ENCODE measurements around the gene CUL7.

The CUL7 gene

DNA sequence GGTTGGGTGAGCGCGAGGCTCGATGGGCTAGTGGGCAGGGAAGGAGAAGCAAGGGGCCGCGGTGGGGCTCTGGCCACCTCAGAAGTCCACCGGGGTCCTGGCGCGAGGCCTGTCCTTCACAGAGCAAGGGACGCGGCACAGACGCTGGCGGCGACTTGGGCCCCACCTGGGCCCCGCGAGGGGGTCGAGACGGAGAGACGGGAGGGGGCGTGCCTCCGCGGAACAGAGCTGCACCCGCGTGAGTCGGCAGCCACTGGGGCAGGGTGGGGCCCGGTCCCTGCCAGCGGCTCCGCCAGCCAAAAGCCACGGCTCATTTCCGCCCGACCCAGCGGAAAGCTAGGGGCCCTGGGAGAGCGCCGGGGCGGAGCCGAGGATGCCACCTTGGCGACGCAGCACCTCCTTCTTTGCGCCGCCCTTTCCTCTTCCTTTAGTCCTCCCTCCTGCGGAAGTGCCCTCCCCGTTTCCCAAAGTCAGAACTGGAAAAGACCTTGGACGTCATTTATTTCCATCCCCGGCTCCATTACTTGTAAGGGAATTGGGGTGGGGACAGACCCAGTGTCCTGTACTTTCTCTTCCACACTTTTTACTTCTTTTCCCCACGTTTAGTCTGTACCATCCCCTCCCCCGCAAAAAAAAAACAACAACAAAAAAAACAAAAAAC, at the start of gene CUL7:
CUL7 (minus strand) TSS at position 307 of the 661 bp plus-strand sequence. CDS start 1,063 bp downstream, outside the sequence.
- Mint-ChIP-seq H3K36me3 (ENCODE audit: low read depth) (peaks cover 59% of the 10 kb centered on the region), H3K9me3 (no peaks in the 10 kb centered on the region), H3K4me3 (peak within 1 kb of the TSS; percentile 96 to 98 (median 97)), H3K4me1 (peaks cover 50% of the 10 kb centered on the region), H3K27me3 (ENCODE audit: low read depth) (no peaks in the 10 kb centered on the region), H3K27ac (peak within 1 kb of the TSS; percentile 98 to 99 (median 99))
- TF ChIP-seq, protein P1, sequence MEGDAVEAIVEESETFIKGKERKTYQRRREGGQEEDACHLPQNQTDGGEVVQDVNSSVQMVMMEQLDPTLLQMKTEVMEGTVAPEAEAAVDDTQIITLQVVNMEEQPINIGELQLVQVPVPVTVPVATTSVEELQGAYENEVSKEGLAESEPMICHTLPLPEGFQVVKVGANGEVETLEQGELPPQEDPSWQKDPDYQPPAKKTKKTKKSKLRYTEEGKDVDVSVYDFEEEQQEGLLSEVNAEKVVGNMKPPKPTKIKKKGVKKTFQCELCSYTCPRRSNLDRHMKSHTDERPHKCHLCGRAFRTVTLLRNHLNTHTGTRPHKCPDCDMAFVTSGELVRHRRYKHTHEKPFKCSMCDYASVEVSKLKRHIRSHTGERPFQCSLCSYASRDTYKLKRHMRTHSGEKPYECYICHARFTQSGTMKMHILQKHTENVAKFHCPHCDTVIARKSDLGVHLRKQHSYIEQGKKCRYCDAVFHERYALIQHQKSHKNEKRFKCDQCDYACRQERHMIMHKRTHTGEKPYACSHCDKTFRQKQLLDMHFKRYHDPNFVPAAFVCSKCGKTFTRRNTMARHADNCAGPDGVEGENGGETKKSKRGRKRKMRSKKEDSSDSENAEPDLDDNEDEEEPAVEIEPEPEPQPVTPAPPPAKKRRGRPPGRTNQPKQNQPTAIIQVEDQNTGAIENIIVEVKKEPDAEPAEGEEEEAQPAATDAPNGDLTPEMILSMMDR (IDR thresholded peaks at IDR 0.05; ENCODE audit: unreplicated experiment in 3 of 3), result no peak

GRCh38 chr6:43101497-43101896, 47.8 kb upstream of the CUL7 start:
- Mint-ChIP-seq H3K36me3 (ENCODE audit: low read depth) (peaks cover 13% of the 10 kb centered on the region), H3K9me3 (no peaks in the 10 kb centered on the region), H3K27me3 (ENCODE audit: low read depth) (no peaks in the 10 kb centered on the region), H3K4me1 (peaks cover 31% of the 10 kb centered on the region), H3K4me3 (no peak overlapping the region), H3K27ac (peak overlapping the region; percentile 54 to 72 (median 55))
- TF ChIP-seq, protein P1 (IDR thresholded peaks at IDR 0.05; ENCODE audit: unreplicated experiment in 3 of 3), result no peak

GRCh38 chr6:43097502-43097901, 43.9 kb upstream of the CUL7 start:
- Mint-ChIP-seq H3K4me1 (peaks cover 51% of the 10 kb centered on the region), H3K4me3 (no peak overlapping the region), H3K27ac (peak overlapping the region; percentile 91), H3K27me3 (ENCODE audit: low read depth) (no peaks in the 10 kb centered on the region), H3K9me3 (no peaks in the 10 kb centered on the region), H3K36me3 (ENCODE audit: low read depth) (peaks cover 3% of the 10 kb centered on the region)
- TF ChIP-seq, protein P1 (IDR thresholded peaks at IDR 0.05; ENCODE audit: unreplicated experiment in 3 of 3), result no peak

GRCh38 chr6:43097098-43097489, 43.4 kb upstream of the CUL7 start:
- peak overlapping the region; percentile 1 to 43 (median 41) for H3K4me3 Mint-ChIP-seq
- H3K27ac Mint-ChIP-seq, result peak overlapping the region; percentile 89 to 91 (median 91)
- peaks cover 3% of the 10 kb centered on the region for H3K36me3 Mint-ChIP-seq (ENCODE audit: low read depth)
- TF ChIP-seq, protein P1 (IDR thresholded peaks at IDR 0.05; ENCODE audit: unreplicated experiment in 3 of 3), result no peak
- peaks cover 55% of the 10 kb centered on the region for H3K4me1 Mint-ChIP-seq
- no peaks in the 10 kb centered on the region for H3K27me3 Mint-ChIP-seq (ENCODE audit: low read depth)
- H3K9me3 Mint-ChIP-seq, result no peaks in the 10 kb centered on the region

GRCh38 chr6:43096451-43097097, 42.9 kb upstream of the CUL7 start:
- peak overlapping the region in 2 of 3 experiments; percentile 6 to 27 for H3K4me3 Mint-ChIP-seq
- H3K4me1 Mint-ChIP-seq, result peaks cover 55% of the 10 kb centered on the region
- peaks cover 3% of the 10 kb centered on the region for H3K36me3 Mint-ChIP-seq (ENCODE audit: low read depth)
- TF ChIP-seq, protein P1 (IDR thresholded peaks at IDR 0.05; ENCODE audit: unreplicated experiment in 3 of 3), result no peak
- no peaks in the 10 kb centered on the region for H3K9me3 Mint-ChIP-seq
- H3K27ac Mint-ChIP-seq, result peak overlapping the region; percentile 89 to 91 (median 91)
- H3K27me3 Mint-ChIP-seq (ENCODE audit: low read depth), result no peaks in the 10 kb centered on the region
